Upper lobe of left lung (tissue), 4 donors: ENCODE results near the gene TEFM.
"Not testable (repeated sequence)": the region's sequence is repeated elsewhere in the genome, so short reads cannot be mapped to it uniquely, and the experiment has no call there.

Experiments
- CTCF ChIP-seq, 6 experiments: fragments of 450-650 bp in 4 of 6; fragments of 200-600 bp in 2 of 6; sonication (generic) in 2 of 6; IDR thresholded peaks; one replicate each; pipeline ENCODE4 v1.5.1; 2016 to 2019; ENCODE audit warnings: antibody characterized with exemption in 6 of 6
- POLR2A ChIP-seq, 4 donors: fragments of 450-650 bp; IDR thresholded peaks; one replicate each; pipeline ENCODE4 v1.5.1; 2016 to 2017; ENCODE audit warnings: antibody characterized with exemption in 4 of 4, mild to moderate bottlenecking in 2 of 4
- POLR2AphosphoS5 ChIP-seq, 2 donors: sonication (generic); formaldehyde crosslinking; IDR thresholded peaks; one replicate each; pipeline ENCODE4 v1.5.1; 2017; ENCODE audit warnings: antibody characterized with exemption in 2 of 2

GRCh38 chr17:30910151-30910550 lies 4.1 kb upstream of the TEFM start:
- TF ChIP-seq POLR2A, CTCF, POLR2AphosphoS5 (IDR thresholded peaks at IDR 0.05): not testable (repeated sequence)
